A549 (cell line): ENCODE measurements around the gene FAM20A. TPM values are rescaled to one million over a fixed set of nuclear protein-coding genes. Genes with fewer than 3 reads are reported as not detected.

Experiments
- ATAC-seq, 2 experiments: fragments of 200-7000 bp in 1 of 2; fragments of >200 bp in 1 of 2; cut with Nextera tagmentation in 1 of 2; cut with Tn5 transposase in 1 of 2; 3 replicates each; pipeline versions ENCODE4 v1.8.0 to v1.9.1; 2018 to 2020; ENCODE audit warnings: mild to moderate bottlenecking in 1 of 2, moderate library complexity in 1 of 2
- CTCF ChIA-PET: fragments of 300-600 bp; sonication (Branson Sonifier 250); formaldehyde crosslinking; extraction: SDS; loops from one replicate; lab custom pipeline; 2021; ENCODE audit warnings: antibody characterized with exemption, inconsistent platforms; lab: Yijun Ruan, JAX
- POLR2A ChIA-PET: fragments of 350-600 bp; formaldehyde crosslinking; extraction: SDS; loops from one replicate; lab custom pipeline; 2021; ENCODE audit warnings: antibody characterized with exemption, inconsistent platforms; lab: Yijun Ruan, JAX
- DNase-seq, 2 experiments: peaks; one replicate each; pipeline versions ENCODE4 v3.0.0 to v3.0.0-alpha.2; 2011 to 2016; ENCODE audit warnings: low read depth in 1 of 2, low spot score in 1 of 2
- FAIRE-seq: peaks from 2 replicates; lab custom pipeline; 2011; peaks lifted over from hg19 to GRCh38; lab: Jason Lieb, UNC
- H3K27ac ChIP-seq, 2 experiments: fragments of >200 bp; sonication (Bioruptor Twin); formaldehyde crosslinking; 3 replicates each; pipeline ENCODE4 v1.5.1; 2016 to 2017
- H3K4me1 ChIP-seq: fragments of >200 bp; sonication (Bioruptor Twin); formaldehyde crosslinking; 3 replicates; pipeline ENCODE4 v1.6.1; 2016
- H3K4me2 ChIP-seq: fragments of >200 bp; sonication (Bioruptor Twin); formaldehyde crosslinking; 3 replicates; pipeline ENCODE4 v1.6.1; 2016
- H3K4me3 ChIP-seq: fragments of >200 bp; sonication (Bioruptor Twin); formaldehyde crosslinking; 3 replicates; pipeline ENCODE4 v1.5.1; 2016
- H3K9me3 ChIP-seq: fragments of >200 bp; sonication (Bioruptor Twin); formaldehyde crosslinking; 3 replicates; pipeline ENCODE4 v1.6.1; 2016
- BCL3 ChIP-seq: fragments of >200 bp; sonication (Bioruptor Twin); formaldehyde crosslinking; IDR thresholded peaks from 3 replicates; pipeline ENCODE4 v1.6.1; 2016
- CHD4 ChIP-seq: fragments of 200-600 bp; sonication (generic); IDR thresholded peaks from 2 replicates; pipeline ENCODE4 v1.6.1; 2016; ENCODE audit warnings: antibody characterized with exemption, mild to moderate bottlenecking, borderline replicate concordance
- FOSL2 ChIP-seq, 2 experiments: fragments of 450-650 bp in 1 of 2; fragments of >200 bp in 1 of 2; sonication (Bioruptor Twin) in 1 of 2; formaldehyde crosslinking; IDR thresholded peaks; 2 replicates each; pipeline versions ENCODE4 v1.5.0 to v1.6.1; 2016 to 2020; ENCODE audit warnings: mild to moderate bottlenecking in 1 of 2, moderate library complexity in 1 of 2
- GATA3 ChIP-seq: IDR thresholded peaks from 2 replicates; pipeline ENCODE4 v1.6.1; 2012; ENCODE audit warnings: borderline replicate concordance
- HEYL ChIP-seq: fragments of 250-450 bp; sonication (Bioruptor Pico); IDR thresholded peaks from 2 replicates; pipeline ENCODE4 v1.8.0; 2021; ENCODE audit warnings: mild to moderate bottlenecking, moderate library complexity
- HOXB13 ChIP-seq: fragments of 250-450 bp; sonication (Bioruptor Pico); IDR thresholded peaks from 2 replicates; pipeline ENCODE4 v1.5.0; 2020; ENCODE audit warnings: low read depth, mild to moderate bottlenecking, moderate library complexity
- HOXB5 ChIP-seq: fragments of 250-450 bp; sonication (Bioruptor Pico); IDR thresholded peaks from 2 replicates; pipeline ENCODE4 v1.5.0; 2020; ENCODE audit warnings: mild to moderate bottlenecking, moderate library complexity
- KDM1A ChIP-seq: fragments of 200-600 bp; sonication (generic); IDR thresholded peaks from 2 replicates; pipeline ENCODE4 v1.6.1; 2016; ENCODE audit warnings: low read depth, mild to moderate bottlenecking
- NFE2L2 ChIP-seq: fragments of 150-350 bp; conservative IDR thresholded peaks from 2 replicates; pipeline ENCODE4 v1.6.1; 2014; ENCODE audit warnings: low read length
- RFX5 ChIP-seq: fragments of 450-650 bp; IDR thresholded peaks from 2 replicates; pipeline ENCODE4 v1.7.1; 2014; ENCODE audit warnings: antibody characterized with exemption, mild to moderate bottlenecking, moderate library complexity
- SREBF2 ChIP-seq: fragments of 450-650 bp; IDR thresholded peaks from 2 replicates; pipeline ENCODE4 v1.6.1; 2014; ENCODE audit warnings: mild to moderate bottlenecking, moderate library complexity
- ZC3H11A ChIP-seq: fragments of 450-650 bp; IDR thresholded peaks from 2 replicates; pipeline ENCODE4 v1.6.1; 2014; ENCODE audit warnings: antibody characterized with exemption, mild to moderate bottlenecking
- ZNF302 ChIP-seq: fragments of 250-450 bp; sonication (Bioruptor Pico); IDR thresholded peaks from 2 replicates; pipeline ENCODE4 v1.9.0; 2021; ENCODE audit warnings: inconsistent platforms, mild to moderate bottlenecking, moderate library complexity
- WGBS: methylation state at CpG from one replicate; pipeline ENCODE4 v1.1.6; 2017; ENCODE audit errors: missing lambda C conversion rate; 5-methylcytosine and 5-hydroxymethylcytosine counted together
- polyA plus RNA-seq, 4 experiments: library from polyadenylated mRNA; depleted of rRNA in 3 of 4; stranded (reverse); fragments of >200 nt; fragmentation: RNase III in 1 of 4; extraction: RNeasy Plus Mini Kit Qiagen cat#74134 plus additional on column Dnase treatment in 1 of 4; gene quantifications; 2 replicates in 3 of 4; 3 replicates in 1 of 4; pipeline ENCODE4 v1.2.3, GENCODE V29; 2011 to 2017
- TF ChIP-seq, protein P1 (sequence below): IDR thresholded peaks from 2 replicates; pipeline ENCODE4 v1.6.1; 2012
- TF ChIP-seq, protein P2 (sequence below): fragments of 150-350 bp; IDR thresholded peaks from 2 replicates; pipeline ENCODE4 v1.6.1; 2014; ENCODE audit warnings: low read depth, mild to moderate bottlenecking, low read length
- TF ChIP-seq, protein P3 (sequence below): fragments of >200 bp; sonication (Bioruptor Twin); formaldehyde crosslinking; IDR thresholded peaks from 2 replicates; pipeline ENCODE4 v1.6.1; 2016

Gene FAM20A
- polyA plus RNA-seq, 2 of the 4 experiments (the other 2 are of a cell fraction): 0.05 to 0.09 TPM

DNA sequence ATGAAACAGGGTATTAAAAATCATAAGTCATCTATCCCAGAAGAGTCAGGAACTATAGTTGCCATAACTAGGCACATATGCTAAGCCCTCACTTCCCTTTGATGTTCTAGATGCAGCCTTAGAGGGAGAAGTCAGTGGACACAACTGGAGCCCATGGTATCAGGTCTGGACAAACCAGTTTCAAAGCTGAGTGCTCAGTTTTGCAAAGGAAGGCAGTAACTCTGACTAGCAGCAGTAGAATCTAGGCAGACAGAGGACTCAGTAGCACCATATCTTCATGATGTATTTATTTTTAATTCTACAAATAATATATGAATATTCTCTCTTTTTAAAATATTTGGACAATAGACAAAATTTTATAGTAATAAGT lies 11.7 kb upstream of the FAM20A start:
- no peaks in the 10 kb centered on the region for H3K4me1 ChIP-seq
- no peak for ATAC-seq
- H3K4me3 ChIP-seq: no peak overlapping the region
- no peak overlapping the region for H3K4me2 ChIP-seq
- no peak overlapping the region for H3K27ac ChIP-seq
- no peak for DNase-seq
- no peak for FAIRE-seq
- TF ChIP-seq, protein P1, sequence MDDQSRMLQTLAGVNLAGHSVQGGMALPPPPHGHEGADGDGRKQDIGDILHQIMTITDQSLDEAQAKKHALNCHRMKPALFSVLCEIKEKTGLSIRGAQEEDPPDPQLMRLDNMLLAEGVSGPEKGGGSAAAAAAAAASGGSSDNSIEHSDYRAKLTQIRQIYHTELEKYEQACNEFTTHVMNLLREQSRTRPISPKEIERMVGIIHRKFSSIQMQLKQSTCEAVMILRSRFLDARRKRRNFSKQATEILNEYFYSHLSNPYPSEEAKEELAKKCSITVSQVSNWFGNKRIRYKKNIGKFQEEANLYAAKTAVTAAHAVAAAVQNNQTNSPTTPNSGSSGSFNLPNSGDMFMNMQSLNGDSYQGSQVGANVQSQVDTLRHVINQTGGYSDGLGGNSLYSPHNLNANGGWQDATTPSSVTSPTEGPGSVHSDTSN: no peak
- TF ChIP-seq HEYL (CRISPR knock-in tag) (no peak), GATA3 (no peak), BCL3 (no peak), CHD4 (no peak), RFX5 (no peak), HOXB13 (CRISPR knock-in tag) (no peak), ZC3H11A (no peak), HOXB5 (no peak), KDM1A (no peak), SREBF2 (no peak), NFE2L2 (no peak)
- TF ChIP-seq, protein P2, sequence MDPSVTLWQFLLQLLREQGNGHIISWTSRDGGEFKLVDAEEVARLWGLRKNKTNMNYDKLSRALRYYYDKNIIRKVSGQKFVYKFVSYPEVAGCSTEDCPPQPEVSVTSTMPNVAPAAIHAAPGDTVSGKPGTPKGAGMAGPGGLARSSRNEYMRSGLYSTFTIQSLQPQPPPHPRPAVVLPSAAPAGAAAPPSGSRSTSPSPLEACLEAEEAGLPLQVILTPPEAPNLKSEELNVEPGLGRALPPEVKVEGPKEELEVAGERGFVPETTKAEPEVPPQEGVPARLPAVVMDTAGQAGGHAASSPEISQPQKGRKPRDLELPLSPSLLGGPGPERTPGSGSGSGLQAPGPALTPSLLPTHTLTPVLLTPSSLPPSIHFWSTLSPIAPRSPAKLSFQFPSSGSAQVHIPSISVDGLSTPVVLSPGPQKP: no peak
- TF ChIP-seq, all 56 proteins: peak for 0
- ChIA-PET POLR2A (no interaction called here), CTCF (interaction anchor here (0.9 kb wide), 1 partner anchor 25 kb away, joined by 3 read pairs; no protein-coding TSS in a partner anchor)
- H3K9me3 ChIP-seq: peaks cover 25% of the 10 kb centered on the region; the same call in 2 of the 3 replicates

DNA sequence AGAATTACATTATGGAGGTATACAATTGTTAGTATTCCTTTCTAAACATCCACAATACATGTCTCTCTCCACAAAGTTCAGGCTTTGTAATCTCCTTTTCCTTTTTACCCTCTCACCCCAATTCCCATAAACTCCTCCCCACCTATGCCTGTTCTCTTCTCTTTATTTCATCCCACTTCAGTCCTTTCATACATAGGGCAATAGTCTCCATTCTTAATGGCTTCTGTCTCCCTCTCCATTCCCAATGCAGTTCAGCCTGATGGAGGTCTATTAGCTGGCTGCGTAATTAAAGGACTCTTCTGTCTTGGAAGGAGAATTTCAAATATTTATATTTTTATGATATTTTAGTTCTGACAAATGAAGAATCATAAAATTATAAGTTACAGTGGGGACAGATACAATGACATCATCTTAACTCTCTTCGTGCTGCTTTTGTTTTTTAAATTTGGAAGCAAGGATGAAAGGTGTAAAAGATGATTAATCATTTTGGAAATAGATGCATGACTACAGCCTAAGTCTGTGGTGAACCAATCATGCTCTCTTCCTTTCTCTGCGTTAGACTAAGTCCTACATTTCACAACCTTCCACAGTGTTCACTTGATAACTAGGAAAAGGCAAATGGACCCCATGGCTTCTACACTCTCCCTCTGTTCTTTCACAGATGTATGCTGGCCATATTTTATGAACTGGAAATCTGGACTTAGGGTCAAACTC lies 11.2 kb upstream of the FAM20A start:
- Histone ChIP-seq H3K27ac (no peak overlapping the region), H3K9me3 (peaks cover 27% of the 10 kb centered on the region; the same call in 2 of the 3 replicates), H3K4me2 (no peak overlapping the region), H3K4me3 (no peak overlapping the region), H3K4me1 (no peaks in the 10 kb centered on the region)
- no peak for FAIRE-seq
- ChIA-PET CTCF (interaction anchor here (1.3 kb wide), 1 partner anchor 13 kb away, joined by 4 read pairs; no protein-coding TSS in a partner anchor), POLR2A (no interaction called here)
- WGBS: 25% methylated on average over 3 of the region's 3 CpGs
- DNase-seq: no peak
- no peak for ATAC-seq
- TF ChIP-seq, protein P3, sequence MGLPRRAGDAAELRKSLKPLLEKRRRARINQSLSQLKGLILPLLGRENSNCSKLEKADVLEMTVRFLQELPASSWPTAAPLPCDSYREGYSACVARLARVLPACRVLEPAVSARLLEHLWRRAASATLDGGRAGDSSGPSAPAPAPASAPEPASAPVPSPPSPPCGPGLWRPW: no peak

DNA sequence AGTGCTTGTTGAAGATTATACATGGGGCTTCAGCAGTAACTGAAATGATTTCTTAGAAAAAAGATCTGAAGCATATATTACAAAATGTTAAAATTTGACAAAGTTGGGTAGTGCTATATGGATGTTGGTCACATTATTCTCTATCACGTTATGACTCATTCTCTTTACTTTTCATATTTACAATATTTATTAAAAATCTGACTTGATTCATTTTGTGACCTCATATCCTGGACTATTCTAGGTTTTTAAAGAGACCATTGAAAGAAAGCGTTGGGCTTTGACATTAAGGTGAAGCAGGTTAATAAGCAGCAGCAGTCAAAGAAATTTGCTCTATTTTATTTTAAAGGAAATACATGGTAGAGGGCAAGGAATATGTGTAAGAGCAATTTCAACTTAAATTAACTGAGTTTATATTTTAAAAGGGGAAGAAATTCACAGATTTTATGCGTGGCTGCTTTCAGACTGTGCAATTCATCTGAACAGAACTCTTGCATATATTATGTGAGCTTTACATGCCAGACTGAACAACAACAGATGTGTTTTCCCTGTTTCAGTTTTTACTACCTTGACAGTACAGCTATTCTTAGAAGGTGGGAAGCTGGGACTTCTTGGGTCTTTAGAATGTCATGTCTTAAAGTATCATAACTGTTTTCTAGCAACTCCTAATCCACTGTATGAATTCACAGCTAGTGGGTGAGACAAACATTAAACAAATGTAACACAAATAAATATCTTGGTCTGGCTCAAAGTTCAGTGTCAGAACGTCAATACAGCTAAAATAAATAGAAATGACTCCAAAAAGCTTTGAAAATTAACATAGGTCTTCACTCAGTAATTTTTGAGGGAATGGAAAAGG lies 10.4 kb upstream of the FAM20A start:
- ATAC-seq (no peak), DNase-seq (no peak), FAIRE-seq (no peak)
- Histone ChIP-seq H3K4me3 (no peak overlapping the region), H3K4me2 (no peak overlapping the region), H3K4me1 (no peaks in the 10 kb centered on the region), H3K9me3 (peaks cover 32% of the 10 kb centered on the region; the same call in 2 of the 3 replicates), H3K27ac (no peak overlapping the region)
- CTCF ChIA-PET: interaction anchor here (1.3 kb wide), 1 partner anchor 12 kb away, joined by 4 read pairs; no protein-coding TSS in a partner anchor
- 22% methylated on average over 4 of the region's 4 CpGs for WGBS
- TF ChIP-seq FOSL2 (IDR thresholded peaks at IDR 0.05): no peak
- TF ChIP-seq FOSL2 (CRISPR knock-in tag; IDR thresholded peaks at IDR 0.05): peak; percentile 49; the same call in 1 of the 2 replicates
- no peak for TF ChIP-seq ZNF302
- POLR2A ChIA-PET: no interaction called here
